ENCODE results near the gene UQCRFS1.

Gene UQCRFS1

GRCh38 chr19:29206453-29206852 lies 6.5 kb downstream of the UQCRFS1 start:
- no peak for TF ChIP-seq CTCF (IDR thresholded peaks at IDR 0.05; ENCODE audit: extremely low read depth, insufficient read depth, missing control alignments)
- DNase-seq (ENCODE audit: low spot score), result no peak
- in situ Hi-C loops (cut with MboI; ENCODE audit: low pct_unique_long_range_greater_than_20kb, low sequenced_read_pairs, unreplicated experiment), result no loop called here

DNA sequence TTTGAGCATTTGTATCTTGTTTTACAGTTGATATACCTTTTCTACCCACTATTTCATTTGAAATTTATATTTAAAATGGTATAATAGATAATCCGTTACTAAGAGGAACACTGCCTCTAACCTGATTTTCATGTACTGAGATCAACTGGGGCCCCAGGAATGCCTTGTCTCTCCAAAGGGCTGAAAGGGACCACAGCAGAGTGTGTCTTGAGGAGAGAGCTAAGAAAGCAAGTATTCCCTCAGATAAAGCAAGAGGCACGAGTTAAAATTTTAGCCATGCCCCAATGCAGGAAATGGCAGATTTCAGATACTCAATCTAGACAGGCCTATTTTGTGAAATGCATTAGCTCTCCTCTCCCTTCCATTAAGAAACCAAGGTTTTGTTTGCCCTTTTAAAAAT lies 10.7 kb downstream of the UQCRFS1 start:
- in situ Hi-C loops (cut with MboI; ENCODE audit: low pct_unique_long_range_greater_than_20kb, low sequenced_read_pairs, unreplicated experiment), result no loop called here
- no peak for DNase-seq (ENCODE audit: low spot score)
- TF ChIP-seq CTCF (IDR thresholded peaks at IDR 0.05; ENCODE audit: extremely low read depth, insufficient read depth, missing control alignments), result no peak

DNA sequence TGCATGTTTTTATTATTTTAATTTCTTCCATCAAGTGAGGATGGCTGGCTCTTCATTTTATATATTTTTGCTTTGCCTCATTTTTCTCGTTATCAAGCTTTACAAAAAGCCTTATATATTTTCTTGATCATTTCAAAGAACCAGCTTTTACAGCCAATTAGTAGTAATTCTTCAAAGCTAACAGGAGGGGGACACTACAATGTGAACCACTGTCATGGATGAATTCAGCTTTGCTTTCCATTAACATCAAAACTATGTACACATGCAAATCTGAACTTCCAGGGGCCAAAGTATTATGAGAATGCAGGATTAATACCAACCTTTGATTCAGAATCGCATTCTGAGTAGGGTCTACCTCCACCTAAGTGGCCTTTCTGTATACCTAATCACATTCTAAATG lies 11.1 kb downstream of the UQCRFS1 start:
- in situ Hi-C loops (cut with MboI; ENCODE audit: low pct_unique_long_range_greater_than_20kb, low sequenced_read_pairs, unreplicated experiment), result no loop called here
- DNase-seq (ENCODE audit: low spot score), result no peak
- no peak for TF ChIP-seq CTCF (IDR thresholded peaks at IDR 0.05; ENCODE audit: extremely low read depth, insufficient read depth, missing control alignments)

DNA sequence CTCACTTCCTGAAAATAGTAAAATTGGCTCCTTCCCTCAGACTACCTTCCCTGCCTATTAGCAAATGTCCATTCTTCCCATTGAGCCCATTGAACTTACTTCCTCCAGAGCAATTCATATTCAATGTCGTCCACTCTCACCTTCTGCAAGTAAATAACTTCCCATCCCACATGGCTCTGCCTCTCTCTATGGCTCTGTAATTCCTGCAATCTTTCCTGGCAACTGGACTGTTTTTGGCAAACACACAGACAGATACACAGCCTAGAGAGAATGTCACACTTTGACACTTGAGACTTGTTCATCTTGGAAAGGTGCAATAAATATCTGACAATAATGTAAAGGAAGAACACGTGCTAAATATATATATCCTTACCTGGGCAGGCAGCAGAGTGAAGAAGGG lies 18.3 kb downstream of the UQCRFS1 start:
- in situ Hi-C loops (cut with MboI; ENCODE audit: low pct_unique_long_range_greater_than_20kb, low sequenced_read_pairs, unreplicated experiment), result no loop called here
- TF ChIP-seq CTCF (IDR thresholded peaks at IDR 0.05; ENCODE audit: extremely low read depth, insufficient read depth, missing control alignments), result no peak
- DNase-seq (ENCODE audit: low spot score), result no peak

DNA sequence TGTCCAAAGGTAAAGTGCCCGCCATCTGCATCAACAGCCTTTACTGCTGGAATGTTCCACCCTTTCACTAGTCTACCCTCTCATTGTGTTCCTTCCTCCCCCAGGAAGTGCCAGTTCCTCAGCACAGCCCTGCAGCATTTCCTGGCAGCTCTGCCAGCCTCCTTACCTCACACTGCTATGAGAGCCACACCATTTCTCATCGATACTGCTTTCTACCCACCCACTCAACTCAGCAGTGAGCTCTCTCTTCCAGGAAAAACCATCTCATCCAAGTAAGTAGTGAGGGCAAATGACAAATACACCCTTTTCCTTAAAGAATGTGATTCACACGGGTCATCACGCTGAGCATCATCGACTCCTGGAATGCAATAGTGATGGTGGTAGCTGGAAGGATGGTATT lies 19.8 kb downstream of the UQCRFS1 start:
- TF ChIP-seq CTCF (IDR thresholded peaks at IDR 0.05; ENCODE audit: extremely low read depth, insufficient read depth, missing control alignments), result no peak
- DNase-seq (ENCODE audit: low spot score), result no peak
- in situ Hi-C loops (cut with MboI; ENCODE audit: low pct_unique_long_range_greater_than_20kb, low sequenced_read_pairs, unreplicated experiment), result no loop called here

DNA sequence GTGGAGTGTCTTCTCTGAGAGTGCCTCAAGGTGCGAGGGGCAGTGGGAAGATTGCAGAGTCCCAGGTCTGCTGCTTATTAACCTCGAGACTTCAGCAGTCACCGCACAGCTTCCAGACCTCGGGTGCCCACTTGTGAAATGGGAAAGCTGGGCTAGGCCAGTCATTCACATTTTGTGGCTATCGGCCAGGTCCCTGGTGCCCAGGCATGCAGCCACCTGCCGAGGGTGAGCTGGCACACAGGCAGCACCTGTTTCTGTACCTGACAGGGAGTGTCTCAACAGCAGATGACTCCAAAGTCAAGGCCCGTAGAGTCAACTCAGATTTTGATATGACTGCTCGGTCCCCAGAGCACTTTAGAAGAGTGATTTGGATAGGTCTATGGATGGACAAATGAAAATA lies 21.9 kb downstream of the UQCRFS1 start:
- in situ Hi-C loops (cut with MboI; ENCODE audit: low pct_unique_long_range_greater_than_20kb, low sequenced_read_pairs, unreplicated experiment), result no loop called here
- no peak for TF ChIP-seq CTCF (IDR thresholded peaks at IDR 0.05; ENCODE audit: extremely low read depth, insufficient read depth, missing control alignments)
- no peak for DNase-seq (ENCODE audit: low spot score)

DNA sequence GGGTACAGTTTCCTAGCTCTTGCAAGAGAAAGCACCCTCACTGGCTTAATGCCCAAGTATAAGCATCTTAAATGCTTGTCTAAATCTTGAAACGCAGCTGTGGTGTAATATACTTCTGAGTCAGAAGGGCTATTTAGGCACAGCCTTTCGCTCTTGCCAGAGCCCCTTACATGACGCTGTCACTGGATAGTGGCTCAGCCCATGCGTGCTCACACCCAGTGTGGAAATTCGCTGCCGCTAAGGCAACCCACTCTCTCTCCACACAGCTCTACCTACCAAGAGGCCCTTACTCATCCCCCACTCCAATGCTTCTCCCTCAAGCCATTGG lies 24.0 kb downstream of the UQCRFS1 start:
- in situ Hi-C loops (cut with MboI; ENCODE audit: low pct_unique_long_range_greater_than_20kb, low sequenced_read_pairs, unreplicated experiment), result no loop called here
- TF ChIP-seq CTCF (IDR thresholded peaks at IDR 0.05; ENCODE audit: extremely low read depth, insufficient read depth, missing control alignments), result no peak
- no peak for DNase-seq (ENCODE audit: low spot score)

Measured in GM13977 (cell line).